SK-N-SH (cell line): ENCODE data around the gene PAM16. TPM values are rescaled to one million over a fixed set of nuclear protein-coding genes. Genes with fewer than 3 reads are reported as not detected.

Experiments used
- CTCF ChIA-PET: fragments of 300-600, 350-600 bp; formaldehyde crosslinking; extraction: SDS; loops from one replicate; lab custom pipeline; 2021; lab: Yijun Ruan, JAX
- POLR2A ChIA-PET: fragments of 350-600 bp; sonication (Branson Sonifier 250); formaldehyde crosslinking; extraction: SDS; loops from one replicate; lab custom pipeline; 2020; ENCODE audit warnings: antibody characterized with exemption, inconsistent platforms; lab: Yijun Ruan, JAX
- DNase-seq: peaks from one replicate; pipeline ENCODE4 v3.0.0; 2012
- H2AFZ ChIP-seq: fragments of 200-600 bp; sonication (generic); 2 replicates; pipeline ENCODE4 v1.8.1; 2016; ENCODE audit warnings: antibody characterized with exemption, mild to moderate bottlenecking, low read depth
- H3F3A ChIP-seq: fragments of 200-600 bp; sonication (generic); replicated peaks from 2 replicates; pipeline ENCODE3; 2016; ENCODE audit warnings: antibody characterized with exemption, mild to moderate bottlenecking; ENCODE audit not compliant: insufficient read depth
- H3K27ac ChIP-seq, 2 experiments: fragments of 200-500 bp in 1 of 2; fragments of 200-600 bp in 1 of 2; sonication (Bioruptor generic) in 1 of 2; sonication (generic), shearing (Covaris generic) in 1 of 2; 2 replicates each; pipeline versions ENCODE4 v1.5.1 to v1.6.1; 2014 to 2016; ENCODE audit warnings: low read depth in 2 of 2, inconsistent platforms in 1 of 2, low read length in 1 of 2, mild to moderate bottlenecking in 1 of 2, mixed read lengths in 1 of 2
- H3K27me3 ChIP-seq: fragments of 200-600 bp; sonication (generic), shearing (Covaris generic); 2 replicates; pipeline ENCODE4 v1.6.1; 2016; ENCODE audit warnings: mixed run types; ENCODE audit not compliant: insufficient read depth
- H3K36me3 ChIP-seq, 2 experiments: fragments of 200-500 bp in 1 of 2; fragments of 200-600 bp in 1 of 2; sonication (Bioruptor generic) in 1 of 2; sonication (generic) in 1 of 2; replicated peaks in 1 of 2; 2 replicates each; pipeline versions ENCODE3 to v1.5.1; 2014 to 2016; ENCODE audit warnings: low read length in 1 of 2, mild to moderate bottlenecking in 1 of 2; ENCODE audit not compliant: insufficient read depth in 2 of 2, control insufficient read depth in 1 of 2
- H3K4me1 ChIP-seq, 2 experiments: fragments of 200-500 bp in 1 of 2; fragments of 200-600 bp in 1 of 2; sonication (Bioruptor generic) in 1 of 2; sonication (generic), shearing (Covaris generic) in 1 of 2; 2 replicates each; pipeline versions ENCODE4 v1.5.1 to v1.6.1; 2014 to 2016; ENCODE audit warnings: low read depth in 1 of 2, low read length in 1 of 2, mixed run types in 1 of 2; ENCODE audit not compliant: insufficient read depth in 2 of 2, control insufficient read depth in 1 of 2
- H3K4me2 ChIP-seq: fragments of 200-600 bp; sonication (generic), shearing (Covaris generic); 2 replicates; pipeline ENCODE4 v1.6.1; 2017; ENCODE audit warnings: mixed run types
- H3K4me3 ChIP-seq, 2 experiments: fragments of 200-500 bp in 1 of 2; fragments of 200-600 bp in 1 of 2; sonication (Bioruptor generic) in 1 of 2; sonication (generic), shearing (Covaris generic) in 1 of 2; 2 replicates each; pipeline versions ENCODE4 v1.5.1 to v1.8.1; 2014 to 2016; ENCODE audit warnings: low read depth in 2 of 2, inconsistent platforms in 1 of 2, low read length in 1 of 2, mild to moderate bottlenecking in 1 of 2, mixed read lengths in 1 of 2, moderate library complexity in 1 of 2
- H3K79me2 ChIP-seq: fragments of 200-600 bp; sonication (generic); 2 replicates; pipeline ENCODE4 v1.8.1; 2017; ENCODE audit warnings: mild to moderate bottlenecking; ENCODE audit not compliant: insufficient read depth
- H3K9ac ChIP-seq: fragments of 200-600 bp; sonication (generic); 2 replicates; pipeline ENCODE4 v1.6.1; 2017; ENCODE audit warnings: mixed run types
- H3K9me2 ChIP-seq: fragments of 200-600 bp; sonication (generic); 2 replicates; pipeline ENCODE4 v1.6.1; 2017; ENCODE audit warnings: mixed run types
- H3K9me3 ChIP-seq: fragments of 200-600 bp; sonication (generic); 2 replicates; pipeline ENCODE4 v1.6.1; 2017; ENCODE audit warnings: mixed run types, mild to moderate bottlenecking, moderate library complexity
- H4K20me1 ChIP-seq: fragments of 200-600 bp; sonication (generic); 2 replicates; pipeline ENCODE4 v1.6.1; 2017; ENCODE audit warnings: mild to moderate bottlenecking, mixed run types; ENCODE audit not compliant: insufficient read depth
- CHD2 ChIP-seq: fragments of 150-350 bp; IDR thresholded peaks from 2 replicates; pipeline ENCODE4 v1.6.1; 2018; ENCODE audit warnings: low read length; ENCODE audit not compliant: partially characterized antibody
- EP300 ChIP-seq, 2 experiments: IDR thresholded peaks; 2 replicates each; pipeline versions ENCODE4 v1.4.0 to v1.6.1; 2012; ENCODE audit warnings: borderline replicate concordance in 1 of 2, low read depth in 1 of 2, low read length in 1 of 2
- FOXJ3 ChIP-seq: sonication (generic); formaldehyde crosslinking; IDR thresholded peaks from 2 replicates; pipeline ENCODE4 v1.5.1; 2020; ENCODE audit warnings: mild to moderate bottlenecking, missing genetic modification reagents
- GATA2 ChIP-seq: sonication (generic); formaldehyde crosslinking; IDR thresholded peaks from 2 replicates; pipeline ENCODE4 v1.5.0; 2020; ENCODE audit warnings: mild to moderate bottlenecking, missing genetic modification reagents
- MEF2A ChIP-seq: IDR thresholded peaks from 2 replicates; pipeline ENCODE4 v1.4.0; 2012; ENCODE audit warnings: low read depth, borderline replicate concordance
- MXI1 ChIP-seq: IDR thresholded peaks from 2 replicates; pipeline ENCODE4 v1.6.1; 2012; ENCODE audit warnings: mild to moderate bottlenecking, low read depth, low read length, improper control_type of control experiment
- POLR2AphosphoS5 ChIP-seq: IDR thresholded peaks from 2 replicates; pipeline ENCODE4 v1.6.1; 2012; ENCODE audit warnings: low read depth, low read length
- SMC3 ChIP-seq: IDR thresholded peaks from 2 replicates; pipeline ENCODE4 v1.6.1; 2012; ENCODE audit warnings: low read depth, low read length, improper control_type of control experiment
- TCF12 ChIP-seq: IDR thresholded peaks from 2 replicates; pipeline ENCODE4 v1.4.0; 2012
- WGBS: methylation state at CpG from one replicate; pipeline ENCODE4 v1.1.6; 2017; ENCODE audit warnings: low lambda C conversion rate; 5-methylcytosine and 5-hydroxymethylcytosine counted together
- polyA plus RNA-seq, 3 experiments: library from polyadenylated mRNA; depleted of rRNA; stranded (reverse); fragments of >200 nt; gene quantifications; 2 replicates each; pipeline ENCODE4 v1.2.3, GENCODE V29; 2012
- TF ChIP-seq, protein P1 (sequence below): fragments of 150-350 bp; IDR thresholded peaks from 2 replicates; pipeline ENCODE4 v1.6.1; 2016; ENCODE audit warnings: mild to moderate bottlenecking, low read depth, low read length

PAM16 gene
- polyA plus RNA-seq, 1 of the 3 experiments (the other 2 are of a cell fraction), result 96.4 TPM

DNA sequence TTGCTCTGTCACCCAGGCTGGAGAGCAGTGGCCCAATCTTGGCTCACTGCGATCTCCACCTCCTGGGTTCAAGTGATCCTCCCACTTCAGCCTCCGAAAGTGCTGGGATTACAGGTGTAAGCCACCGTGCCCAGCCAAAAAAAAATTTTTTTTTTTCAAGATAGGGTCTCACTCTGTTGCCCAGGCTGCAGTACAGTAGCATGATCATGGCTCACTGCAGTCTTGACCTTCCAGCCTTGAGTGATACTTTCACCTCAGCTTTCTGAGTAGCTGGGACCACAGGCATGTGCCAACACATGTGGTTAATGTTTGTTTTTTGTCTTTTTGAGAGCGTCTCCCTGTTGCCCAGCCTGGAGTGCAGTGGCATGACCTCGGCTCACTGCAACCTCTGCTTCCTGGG lies 1.7 kb upstream of the PAM16 start:
- Histone ChIP-seq H3K4me3 (no peak overlapping the region), H3K4me2 (no peak overlapping the region), H2AFZ (no peak overlapping the region), H3K27me3 (no peaks in the 10 kb centered on the region), H3K4me1 (peaks cover 3 to 10% of the 10 kb centered on the region in 2 experiments; a peak in 3 of 4 replicates), H3K27ac (peak overlapping the region in 1 of 2 experiments; percentile 83; a peak in 1 of 4 replicates), H3K36me3 (peaks cover 0 to 2% of the 10 kb centered on the region in 2 experiments), H3K79me2 (peaks cover 32% of the 10 kb centered on the region), H4K20me1 (peaks cover 8% of the 10 kb centered on the region; the same call in 1 of the 2 replicates), H3F3A (peaks cover 20% of the 10 kb centered on the region), H3K9me3 (no peaks in the 10 kb centered on the region), H3K9ac (no peak overlapping the region), H3K9me2 (no peaks in the 10 kb centered on the region)
- 96% methylated on average over 5 of the region's 5 CpGs for WGBS
- TF ChIP-seq POLR2AphosphoS5 (no peak), MEF2A (no peak), MXI1 (no peak), GATA2 (CRISPR knock-in tag) (no peak)
- TF ChIP-seq, protein P1, sequence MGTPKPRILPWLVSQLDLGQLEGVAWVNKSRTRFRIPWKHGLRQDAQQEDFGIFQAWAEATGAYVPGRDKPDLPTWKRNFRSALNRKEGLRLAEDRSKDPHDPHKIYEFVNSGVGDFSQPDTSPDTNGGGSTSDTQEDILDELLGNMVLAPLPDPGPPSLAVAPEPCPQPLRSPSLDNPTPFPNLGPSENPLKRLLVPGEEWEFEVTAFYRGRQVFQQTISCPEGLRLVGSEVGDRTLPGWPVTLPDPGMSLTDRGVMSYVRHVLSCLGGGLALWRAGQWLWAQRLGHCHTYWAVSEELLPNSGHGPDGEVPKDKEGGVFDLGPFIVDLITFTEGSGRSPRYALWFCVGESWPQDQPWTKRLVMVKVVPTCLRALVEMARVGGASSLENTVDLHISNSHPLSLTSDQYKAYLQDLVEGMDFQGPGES, result no peak
- POLR2A ChIA-PET, result no interaction called here
- CTCF ChIA-PET, result interaction anchor here (2.7 to 13.0 kb wide), 3 partner anchors 13 to 64 kb away, joined by 10 to 205 read pairs (median 31); no protein-coding TSS in a partner anchor
- no peak for DNase-seq

DNA sequence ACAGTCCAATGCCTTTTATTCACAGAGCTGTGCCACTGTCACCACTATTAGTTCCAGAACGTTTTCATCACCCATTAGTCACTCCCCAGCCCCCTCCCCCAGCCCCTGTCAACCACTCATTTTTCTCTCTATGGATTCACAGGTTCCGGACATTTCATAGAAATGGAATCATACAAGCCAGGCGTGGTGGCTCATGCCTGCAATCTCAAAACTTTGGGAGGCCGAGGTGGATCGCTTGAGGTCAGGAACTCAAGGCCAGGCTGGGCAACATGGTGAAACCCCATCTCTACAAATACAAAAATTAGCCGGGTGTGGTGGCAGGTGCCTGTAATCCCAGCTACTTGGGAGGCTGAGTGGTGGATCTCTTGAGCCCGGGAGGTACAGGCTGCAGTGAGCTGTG lies 759 bp upstream of the PAM16 start:
- peak overlapping the region; percentile 55; the same call in 1 of the 2 replicates for H3K9ac ChIP-seq

DNA sequence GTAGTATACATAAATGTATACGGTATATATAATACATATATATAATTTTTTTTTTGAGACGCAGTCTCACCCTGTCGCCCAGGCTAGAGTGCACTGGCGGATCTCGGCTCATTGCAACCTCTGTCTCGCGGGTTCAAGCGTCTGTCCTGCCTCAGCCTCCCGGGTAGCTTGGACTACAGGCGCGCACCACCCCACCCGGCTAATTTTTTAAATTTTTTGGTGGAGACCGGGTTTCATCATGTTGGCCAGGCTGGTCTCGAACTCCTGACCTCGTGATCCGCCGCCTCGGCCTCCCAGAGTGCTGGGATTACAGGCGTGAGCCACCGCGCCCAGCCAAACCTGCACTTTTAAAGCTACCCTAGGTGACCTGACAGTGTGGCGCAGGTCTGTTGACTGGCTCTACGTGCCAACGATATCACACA lies 745 bp downstream of the PAM16 start:
- POLR2A ChIA-PET, result interaction anchor here (0.9 to 1.8 kb wide), 5 partner anchors 10 to 79 kb away, joined by 3 to 5 read pairs (median 4); partner anchors contain the start of gene CORO7
- WGBS, result 25% methylated on average over 21 of the region's 24 CpGs
- Histone ChIP-seq H3K79me2 (peaks cover 55% of the 10 kb centered on the region), H4K20me1 (peaks cover 30% of the 10 kb centered on the region), H3K4me2 (peak overlapping the region; percentile 93), H3K4me1 (peaks cover 3 to 10% of the 10 kb centered on the region in 2 experiments; a peak in 3 of 4 replicates), H3K9me2 (no peaks in the 10 kb centered on the region), H2AFZ (no peak overlapping the region), H3K4me3 (peak overlapping the region; percentile 67 to 85), H3K27me3 (no peaks in the 10 kb centered on the region), H3K9me3 (no peaks in the 10 kb centered on the region), H3K9ac (peak overlapping the region; percentile 78), H3F3A (peaks cover 20% of the 10 kb centered on the region), H3K27ac (peak overlapping the region; percentile 59 to 61; a peak in 3 of 4 replicates), H3K36me3 (no peaks in the 10 kb centered on the region)
- CTCF ChIA-PET, result interaction anchor here (0.8 to 13.0 kb wide), 14 partner anchors 9 to 367 kb away, joined by 3 to 205 read pairs (median 6); partner anchors contain the start of gene TFAP4
- DNase-seq, result no peak
- TF ChIP-seq FOXJ3 (CRISPR knock-in tag) (no peak), CHD2 (no peak), SMC3 (no peak), GATA2 (CRISPR knock-in tag) (no peak)

More for the DNA sequence above, 759 bp upstream of the PAM16 start:
- H2AFZ ChIP-seq, result peak overlapping the region; percentile 42; the same call in 1 of the 2 replicates
- peaks cover 3 to 10% of the 10 kb centered on the region in 2 experiments; a peak in 3 of 4 replicates for H3K4me1 ChIP-seq
- peaks cover 42% of the 10 kb centered on the region for H3K79me2 ChIP-seq
- CTCF ChIA-PET, result interaction anchor here (0.6 to 13.0 kb wide), 7 partner anchors 12 to 641 kb away, joined by 3 to 205 read pairs (median 10); no protein-coding TSS in a partner anchor
- peaks cover 20% of the 10 kb centered on the region for H3F3A ChIP-seq
- peak overlapping the region; percentile 93 for H3K4me2 ChIP-seq
- peak overlapping the region in 1 of 2 experiments; percentile 85; a peak in 1 of 4 replicates for H3K4me3 ChIP-seq
- no peaks in the 10 kb centered on the region for H3K27me3 ChIP-seq
- H3K27ac ChIP-seq, result peak overlapping the region; percentile 13 to 83; a peak in 3 of 4 replicates
- H3K9me2 ChIP-seq, result no peaks in the 10 kb centered on the region
- peaks cover 0 to 2% of the 10 kb centered on the region in 2 experiments for H3K36me3 ChIP-seq
- peaks cover 15% of the 10 kb centered on the region for H4K20me1 ChIP-seq
- DNase-seq, result no peak
- POLR2A ChIA-PET, result interaction anchor here (0.9 kb wide), 1 partner anchor 51 kb away, joined by 4 read pairs; no protein-coding TSS in a partner anchor
- TF ChIP-seq TCF12 (0 out of 2 replicates have a peak, but pooled peaks have one; percentile 3), EP300 (IDR thresholded peaks at IDR 0.05; ENCODE audit: borderline replicate concordance in 1 of 2, low read depth in 1 of 2, low read length in 1 of 2) (no peak)
- H3K9me3 ChIP-seq, result no peaks in the 10 kb centered on the region
- WGBS, result 61% methylated on average over 7 of the region's 7 CpGs
